MCF 10A (cell line): ENCODE results near the gene MOBP. TPM values are rescaled to one million over a fixed set of nuclear protein-coding genes. Genes with fewer than 3 reads are reported as not detected.

Source experiments
- BruUV-seq: library from RNA; stranded (reverse); fragments of 400-500 nt; replicated peaks from 2 replicates; lab custom pipeline; 2021; lab: Mats Ljungman, UMichigan
- CTCF ChIA-PET: fragments of 300-600 bp; sonication (Branson Sonifier 250); formaldehyde crosslinking; extraction: SDS; loops from one replicate; lab custom pipeline; 2021; ENCODE audit warnings: antibody characterized with exemption, inconsistent platforms; lab: Yijun Ruan, JAX
- POLR2A ChIA-PET: fragments of 300-600, 350-650 bp; sonication (Branson Sonifier 250); formaldehyde crosslinking; extraction: SDS; loops from one replicate; lab custom pipeline; 2020; ENCODE audit warnings: antibody characterized with exemption, inconsistent platforms; lab: Yijun Ruan, JAX
- DNase-seq: peaks from one replicate; pipeline ENCODE4 v3.0.0-alpha.2; 2018; ENCODE audit not compliant: unreplicated experiment
- H3K27ac Mint-ChIP-seq: one replicate; pipeline ENCODE4 v1.8.0; 2022; ENCODE audit warnings: mild to moderate bottlenecking, low read depth, mixed read lengths; ENCODE audit not compliant: unreplicated experiment
- H3K27me3 Mint-ChIP-seq: one replicate; pipeline ENCODE4 v1.8.0; 2022; ENCODE audit warnings: mixed read lengths; ENCODE audit not compliant: insufficient read depth, unreplicated experiment
- H3K36me3 Mint-ChIP-seq: one replicate; pipeline ENCODE4 v1.8.0; 2022; ENCODE audit warnings: mild to moderate bottlenecking, moderate library complexity, mixed read lengths; ENCODE audit not compliant: insufficient read depth, unreplicated experiment
- H3K4me1 Mint-ChIP-seq: one replicate; pipeline ENCODE4 v1.8.0; 2022; ENCODE audit warnings: mixed read lengths; ENCODE audit not compliant: insufficient read depth, unreplicated experiment
- H3K4me3 Mint-ChIP-seq: one replicate; pipeline ENCODE4 v1.8.0; 2022; ENCODE audit warnings: mild to moderate bottlenecking, moderate library complexity, mixed read lengths; ENCODE audit not compliant: unreplicated experiment
- H3K9me3 Mint-ChIP-seq: one replicate; pipeline ENCODE4 v1.8.0; 2022; ENCODE audit warnings: mixed read lengths; ENCODE audit not compliant: unreplicated experiment
- CTCF ChIP-seq: fragments of 200-600 bp; IDR thresholded peaks from one replicate; pipeline ENCODE4 v1.8.0; 2022; ENCODE audit warnings: antibody characterized with exemption, mild to moderate bottlenecking; ENCODE audit not compliant: unreplicated experiment
- intact Hi-C: fragments of 100-400 bp; cut with micrococcal nuclease; formaldehyde crosslinking; loops from 2 replicates; pipeline ENCODE4 v1.14.1; 2022
- total RNA-seq: library from RNA; stranded (reverse); gene quantifications from 2 replicates; pipeline ENCODE4 v1.2.3, GENCODE V29; 2022

Gene MOBP
- total RNA-seq, 1 experiment from 2014 or later, result 0.21 TPM

GRCh38 chr3:39460677-39461076 lies 6.8 kb upstream of the MOBP start:
- ChIA-PET POLR2A (no interaction called here), CTCF (interaction anchor here (0.6 to 2.1 kb wide), 5 partner anchors 12 to 627 kb away, joined by 3 to 6 read pairs (median 3); no protein-coding TSS in a partner anchor)
- DNase-seq, result no peak
- Mint-ChIP-seq H3K27ac (no peak overlapping the region), H3K36me3 (no peaks in the 10 kb centered on the region), H3K4me1 (no peaks in the 10 kb centered on the region), H3K27me3 (no peaks in the 10 kb centered on the region), H3K9me3 (no peaks in the 10 kb centered on the region), H3K4me3 (no peak overlapping the region)
- no peak for TF ChIP-seq CTCF
- no TSS peak for BruUV-seq
- intact Hi-C loops, result no loop called here

- CTCF ChIA-PET, result no interaction called here
- POLR2A ChIA-PET, result no interaction called here
- H3K36me3 Mint-ChIP-seq, result no peaks in the 10 kb centered on the region
- H3K4me1 Mint-ChIP-seq, result no peaks in the 10 kb centered on the region
- intact Hi-C loops, result no loop called here
- H3K4me3 Mint-ChIP-seq, result no peak overlapping the region
- TF ChIP-seq CTCF, result no peak
- H3K27me3 Mint-ChIP-seq, result no peaks in the 10 kb centered on the region
- no TSS peak for BruUV-seq
- no peak overlapping the region for H3K27ac Mint-ChIP-seq
- no peak for DNase-seq
- no peaks in the 10 kb centered on the region for H3K9me3 Mint-ChIP-seq
Observed at GRCh38 chr3:39463269-39463668, 4.2 kb upstream of the MOBP start.

GRCh38 chr3:39466988-39467387 lies 492 bp upstream of the MOBP start:
- Mint-ChIP-seq H3K4me3 (no peak overlapping the region), H3K9me3 (no peaks in the 10 kb centered on the region), H3K27ac (no peak overlapping the region), H3K4me1 (no peaks in the 10 kb centered on the region), H3K36me3 (peaks cover 6% of the 10 kb centered on the region), H3K27me3 (no peaks in the 10 kb centered on the region)
- POLR2A ChIA-PET, result no interaction called here
- no TSS peak for BruUV-seq
- CTCF ChIA-PET, result interaction anchor here (0.7 to 1.5 kb wide), 3 partner anchors 33 to 719 kb away, joined by 3 read pairs; no protein-coding TSS in a partner anchor
- DNase-seq, result no peak
- no peak for TF ChIP-seq CTCF
- intact Hi-C loops, result no loop called here

GRCh38 chr3:39468108-39468436 lies 592 bp downstream of the MOBP start:
- POLR2A ChIA-PET, result no interaction called here
- Mint-ChIP-seq H3K4me3 (no peak overlapping the region), H3K36me3 (peaks cover 6% of the 10 kb centered on the region), H3K4me1 (no peaks in the 10 kb centered on the region), H3K9me3 (no peaks in the 10 kb centered on the region), H3K27ac (no peak overlapping the region), H3K27me3 (no peaks in the 10 kb centered on the region)
- DNase-seq, result no peak
- CTCF ChIA-PET, result no interaction called here
- no TSS peak for BruUV-seq
- no peak for TF ChIP-seq CTCF
- intact Hi-C loops, result no loop called here
